Stimulated activated effector memory CD8-positive, alpha-beta T cell treated with anti-CD3 and anti-CD28 coated beads, Interleukin-12 subunit alpha, Interleukin-12 subunit beta, amount 100 ng/mL, for 72 hours (primary cell): ENCODE measurements around the gene SUN1.
A peak's percentile ranks its signal among the peaks of the same experiment; 100 is the strongest.
"Not testable (repeated sequence)": the region's sequence is repeated elsewhere in the genome, so short reads cannot be mapped to it uniquely, and the experiment has no call there.

Experiments
- ATAC-seq: fragments of 150-1000 bp; cut with Tn5 transposase; 2 replicates; pipeline ENCODE4 v1.10.0; 2021
- DNase-seq, 2 donors: peaks; one replicate each; pipeline ENCODE4 v3.0.0; 2021 to 2022; ENCODE audit warnings: low spot score in 2 of 2
- H3K27ac Mint-ChIP-seq: one replicate; pipeline ENCODE4 v1.8.0; 2022; ENCODE audit warnings: mild to moderate bottlenecking, mixed read lengths
- H3K36me3 Mint-ChIP-seq: one replicate; pipeline ENCODE4 v1.8.0; 2022; ENCODE audit warnings: mild to moderate bottlenecking, mixed read lengths
- H3K4me1 Mint-ChIP-seq: one replicate; pipeline ENCODE4 v1.8.0; 2022; ENCODE audit warnings: mixed read lengths
- H3K4me3 Mint-ChIP-seq: one replicate; pipeline ENCODE4 v1.8.0; 2022; ENCODE audit warnings: mild to moderate bottlenecking, mixed read lengths
- H3K9me3 Mint-ChIP-seq: one replicate; pipeline ENCODE4 v1.8.0; 2022; ENCODE audit warnings: mixed read lengths

Gene SUN1

DNA sequence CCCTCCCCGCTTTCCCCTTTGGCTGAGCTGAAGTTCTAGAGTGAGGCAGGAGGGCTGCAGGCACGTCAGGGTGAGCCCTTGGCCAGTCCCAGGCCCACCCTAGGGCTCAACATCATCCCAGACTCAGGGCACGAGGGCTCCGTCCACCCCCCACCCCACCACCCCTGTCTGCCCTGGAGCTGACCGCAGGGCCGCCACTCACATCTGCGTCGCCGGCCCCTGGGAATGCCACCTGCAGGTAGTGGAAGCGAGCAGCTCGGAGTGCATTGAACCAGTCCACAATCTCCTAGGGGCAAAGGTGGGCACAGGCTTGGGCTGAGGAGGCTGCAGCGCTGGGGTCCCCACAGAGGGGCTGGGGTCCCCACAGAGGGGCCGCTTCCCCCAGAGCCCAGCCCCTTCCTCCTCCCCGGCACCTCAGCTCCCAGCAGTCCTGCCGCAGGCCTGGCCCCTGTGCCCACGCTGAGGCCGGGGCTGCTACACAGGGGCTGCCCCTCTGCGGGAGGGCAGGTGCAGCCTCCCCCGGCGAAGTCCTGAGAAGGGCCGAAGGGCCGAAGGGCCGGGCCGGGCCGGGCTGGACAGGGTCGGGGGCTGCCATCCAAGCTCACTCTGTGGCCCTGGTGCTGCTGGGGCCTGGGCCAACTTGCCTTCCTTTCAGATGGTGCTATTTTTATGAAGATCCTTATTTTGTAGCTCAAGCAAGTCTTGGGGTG, 68.2 kb downstream of the SUN1 start:
- Mint-ChIP-seq H3K36me3 (peaks cover 65% of the 10 kb centered on the region), H3K4me1 (peaks cover 5% of the 10 kb centered on the region), H3K9me3 (no peaks in the 10 kb centered on the region), H3K4me3 (no peak overlapping the region), H3K27ac (no peak overlapping the region)
- DNase-seq, result no peak
- no peak for ATAC-seq

GRCh38 chr7:901041-901387, 68.7 kb downstream of the SUN1 start:
- ATAC-seq, result no peak
- Mint-ChIP-seq H3K36me3 (peaks cover 64% of the 10 kb centered on the region), H3K9me3 (no peaks in the 10 kb centered on the region), H3K4me3 (no peak overlapping the region), H3K27ac (no peak overlapping the region), H3K4me1 (peaks cover 5% of the 10 kb centered on the region)
- DNase-seq, result no peak

DNA sequence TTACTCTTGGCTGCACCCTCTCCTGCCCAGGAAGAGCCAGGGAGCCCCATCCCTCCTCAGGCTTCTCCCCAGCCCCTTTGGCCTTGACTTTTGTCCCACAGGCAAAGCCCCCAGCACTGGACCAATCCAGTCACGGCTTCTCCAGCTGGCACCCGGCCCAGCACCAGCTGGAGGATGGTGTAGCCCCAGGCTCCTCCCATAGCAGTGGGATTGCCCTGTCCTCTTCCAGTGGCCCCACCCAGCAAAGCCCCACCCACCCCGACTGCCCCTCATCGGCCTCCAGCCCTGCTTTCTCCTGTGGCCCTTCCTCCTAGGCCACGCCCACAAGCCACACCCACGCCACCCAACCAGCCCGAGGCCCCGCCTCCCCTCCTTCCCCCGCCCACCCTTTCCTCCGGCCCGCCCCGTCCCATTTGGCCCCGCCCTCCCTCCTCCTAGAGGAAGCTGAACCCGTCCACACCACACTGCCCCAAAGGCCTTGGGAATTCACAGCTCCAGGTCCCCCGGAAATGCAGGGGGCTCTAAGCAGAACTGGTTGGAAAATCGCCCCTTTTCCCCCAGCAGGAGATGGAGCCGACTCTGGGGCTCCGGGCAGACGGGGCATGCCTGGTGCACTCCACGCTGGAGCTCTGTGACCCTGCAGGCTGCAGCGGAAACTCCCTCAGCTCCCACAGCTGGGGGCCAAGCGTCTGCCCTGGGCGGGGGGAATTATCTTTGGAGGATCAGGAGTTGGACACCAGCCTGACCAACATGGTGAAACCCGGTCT, 69.3 kb downstream of the SUN1 start:
- H3K27ac Mint-ChIP-seq, result no peak overlapping the region
- peaks cover 5% of the 10 kb centered on the region for H3K4me1 Mint-ChIP-seq
- peak; percentile 42 for ATAC-seq
- H3K4me3 Mint-ChIP-seq, result no peak overlapping the region
- DNase-seq, result peak in 1 of 2 donors; percentile 67
- no peaks in the 10 kb centered on the region for H3K9me3 Mint-ChIP-seq
- H3K36me3 Mint-ChIP-seq, result peaks cover 64% of the 10 kb centered on the region

DNA sequence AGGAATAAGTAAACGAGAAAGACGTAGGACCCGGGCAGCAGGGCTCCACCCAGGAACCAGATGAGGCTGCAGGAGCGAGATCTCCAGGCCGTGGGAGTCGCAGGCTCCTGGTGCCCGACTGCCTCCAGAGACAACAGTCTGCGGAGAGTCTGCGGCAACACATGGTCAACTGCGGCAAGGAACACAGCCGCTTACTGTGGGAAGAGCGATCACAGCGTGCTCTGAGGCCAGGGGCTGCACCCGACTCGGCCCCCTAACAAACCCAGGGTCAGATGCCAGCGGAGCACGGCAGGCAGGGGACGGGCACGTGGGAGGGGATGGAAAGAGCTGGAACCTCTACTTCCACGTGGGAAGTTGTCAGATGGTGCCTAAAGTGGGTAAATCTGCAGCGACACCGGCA, 70.7 kb downstream of the SUN1 start:
- Mint-ChIP-seq H3K4me1 (peaks cover 5% of the 10 kb centered on the region), H3K36me3 (peaks cover 60% of the 10 kb centered on the region), H3K27ac (peak overlapping the region; percentile 50), H3K4me3 (no peak overlapping the region), H3K9me3 (no peaks in the 10 kb centered on the region)
- DNase-seq (no peak), ATAC-seq (no peak)

GRCh38 chr7:903921-904755, 71.9 kb downstream of the SUN1 start:
- H3K36me3 Mint-ChIP-seq, result peaks cover 58% of the 10 kb centered on the region
- H3K9me3 Mint-ChIP-seq, result no peaks in the 10 kb centered on the region
- no peak for DNase-seq
- H3K27ac Mint-ChIP-seq, result no peak overlapping the region
- H3K4me1 Mint-ChIP-seq, result peaks cover 9% of the 10 kb centered on the region
- H3K4me3 Mint-ChIP-seq, result no peak overlapping the region
- no peak for ATAC-seq

GRCh38 chr7:904847-905246, 72.6 kb downstream of the SUN1 start:
- no peak for DNase-seq
- no peak overlapping the region for H3K4me3 Mint-ChIP-seq
- ATAC-seq, result no peak
- H3K27ac Mint-ChIP-seq, result peak overlapping the region; percentile 20
- H3K9me3 Mint-ChIP-seq, result no peaks in the 10 kb centered on the region
- H3K4me1 Mint-ChIP-seq, result peaks cover 9% of the 10 kb centered on the region
- H3K36me3 Mint-ChIP-seq, result peaks cover 54% of the 10 kb centered on the region

DNA sequence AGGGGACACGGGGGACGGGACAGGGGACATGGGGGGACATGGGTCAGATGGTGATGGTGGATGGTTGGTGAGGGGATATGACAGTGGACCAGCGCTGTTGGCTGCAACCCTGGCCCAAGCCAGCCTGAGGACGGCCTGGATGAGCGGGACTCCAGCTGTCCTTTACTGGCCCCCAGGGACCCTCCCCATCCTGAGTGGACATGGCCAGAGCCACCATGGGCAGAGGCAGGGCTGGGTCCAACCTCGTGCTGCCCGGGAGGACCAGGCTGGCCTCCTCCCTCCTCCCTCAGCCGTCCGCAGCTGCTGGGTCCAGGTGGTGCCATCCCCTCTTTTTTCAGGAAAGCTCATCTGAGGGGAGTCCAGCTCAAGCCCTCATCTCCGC, 74.5 kb downstream of the SUN1 start:
- no peak overlapping the region for H3K4me3 Mint-ChIP-seq
- H3K27ac Mint-ChIP-seq, result no peak overlapping the region
- no peak for ATAC-seq
- DNase-seq, result no peak
- peaks cover 18% of the 10 kb centered on the region for H3K4me1 Mint-ChIP-seq
- no peaks in the 10 kb centered on the region for H3K9me3 Mint-ChIP-seq
- peaks cover 41% of the 10 kb centered on the region for H3K36me3 Mint-ChIP-seq

- no peak for DNase-seq
- Mint-ChIP-seq H3K27ac (no peak overlapping the region), H3K4me3 (no peak overlapping the region), H3K4me1 (peaks cover 18% of the 10 kb centered on the region), H3K36me3 (peaks cover 37% of the 10 kb centered on the region), H3K9me3 (no peaks in the 10 kb centered on the region)
- no peak for ATAC-seq
These were observed 75.1 kb downstream of the SUN1 start for GRCh38 chr7:907158-907980.

DNA sequence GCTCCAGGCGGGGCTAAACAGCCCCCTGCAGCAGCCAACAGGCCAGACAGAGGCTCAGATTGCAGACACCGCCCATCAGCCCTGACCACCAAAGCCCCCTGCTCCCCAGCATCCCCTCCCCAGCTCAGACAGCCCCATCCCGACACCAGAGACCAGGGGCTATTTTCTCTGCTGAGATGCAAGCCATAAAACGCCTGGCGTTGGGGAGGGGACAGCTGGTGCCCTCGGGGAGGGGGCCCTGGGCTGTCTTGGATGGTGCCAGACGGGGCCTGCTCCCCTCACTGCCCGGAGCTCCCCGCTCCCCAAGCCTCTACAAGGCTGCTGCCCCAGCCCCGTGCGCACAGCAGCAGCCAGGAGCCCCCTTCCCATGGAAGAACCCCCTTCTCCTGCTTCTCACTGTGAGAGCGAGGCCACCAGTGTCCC, 75.9 kb downstream of the SUN1 start:
- DNase-seq (no peak), ATAC-seq (peak; percentile 3)
- H3K4me1 Mint-ChIP-seq, result peaks cover 12% of the 10 kb centered on the region
- no peak overlapping the region for H3K27ac Mint-ChIP-seq
- H3K36me3 Mint-ChIP-seq, result peaks cover 29% of the 10 kb centered on the region
- H3K9me3 Mint-ChIP-seq, result no peaks in the 10 kb centered on the region
- no peak overlapping the region for H3K4me3 Mint-ChIP-seq

DNA sequence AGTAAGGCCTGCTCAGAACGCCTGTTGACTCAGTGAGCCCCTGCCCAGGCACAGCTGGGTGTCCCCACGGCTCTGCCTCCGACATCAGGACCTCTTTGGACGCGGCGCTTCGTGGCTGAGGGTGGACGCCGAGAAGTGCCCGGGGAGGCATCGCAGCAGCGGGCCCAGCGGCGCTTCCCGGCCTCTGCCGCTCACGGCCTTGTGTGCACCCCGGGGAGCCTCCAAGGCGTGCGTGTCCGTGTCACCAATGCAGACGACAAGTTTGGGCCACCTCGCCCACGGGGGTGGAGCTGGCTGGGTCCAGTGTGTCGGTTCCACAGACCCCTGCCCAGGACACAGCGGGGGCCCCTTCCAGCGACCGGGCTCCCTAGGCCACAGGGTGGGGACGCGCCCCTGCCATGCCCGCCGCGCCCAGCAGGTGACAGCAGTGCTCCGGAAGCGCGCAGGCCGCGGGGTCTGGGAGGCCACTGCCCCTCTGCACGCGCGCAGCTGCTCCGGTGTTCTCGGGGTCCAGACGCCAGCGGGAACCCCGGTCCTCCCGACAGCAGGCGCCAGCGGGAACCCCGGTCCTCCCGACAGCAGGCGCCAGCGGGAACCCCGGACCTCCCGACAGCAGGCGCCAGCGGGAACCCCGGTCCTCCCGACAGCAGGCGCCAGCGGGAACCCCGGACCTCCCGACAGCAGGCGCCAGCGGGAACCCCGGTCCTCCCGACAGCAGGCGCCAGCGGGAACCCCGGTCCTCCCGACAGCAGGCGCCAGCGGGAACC, 76.5 kb downstream of the SUN1 start:
- H3K36me3 Mint-ChIP-seq, result peaks cover 27% of the 10 kb centered on the region
- DNase-seq (peak; percentile 82 to 85), ATAC-seq (peak; percentile 89)
- not testable (repeated sequence) for H3K27ac Mint-ChIP-seq, H3K9me3 Mint-ChIP-seq
- H3K4me3 Mint-ChIP-seq, result peak overlapping the region; percentile 42
- H3K4me1 Mint-ChIP-seq, result peaks cover 12% of the 10 kb centered on the region

GRCh38 chr7:909358-910329, 77.4 kb downstream of the SUN1 start:
- Mint-ChIP-seq H3K27ac (no peak overlapping the region), H3K4me3 (peak overlapping the region; percentile 42), H3K4me1 (peaks cover 12% of the 10 kb centered on the region), H3K36me3 (peaks cover 27% of the 10 kb centered on the region), H3K9me3 (no peaks in the 10 kb centered on the region)
- DNase-seq (no peak), ATAC-seq (peak; percentile 38)

GRCh38 chr7:910441-910861, 78.2 kb downstream of the SUN1 start:
- Mint-ChIP-seq H3K4me1 (peaks cover 12% of the 10 kb centered on the region), H3K9me3 (no peaks in the 10 kb centered on the region), H3K4me3 (peak overlapping the region; percentile 42), H3K27ac (no peak overlapping the region), H3K36me3 (peaks cover 19% of the 10 kb centered on the region)
- no peak for DNase-seq
- ATAC-seq, result no peak

GRCh38 chr7:910931-911431, 78.7 kb downstream of the SUN1 start:
- DNase-seq, result no peak

More at GRCh38 chr7:910931-911431, 78.7 kb downstream of the SUN1 start:
- ATAC-seq, result no peak
- no peak overlapping the region for H3K27ac Mint-ChIP-seq
- peaks cover 16% of the 10 kb centered on the region for H3K36me3 Mint-ChIP-seq
- peaks cover 17% of the 10 kb centered on the region for H3K4me1 Mint-ChIP-seq
- no peaks in the 10 kb centered on the region for H3K9me3 Mint-ChIP-seq
- H3K4me3 Mint-ChIP-seq, result no peak overlapping the region
